ENCODE measurements around the gene ZNF639.

DNA sequence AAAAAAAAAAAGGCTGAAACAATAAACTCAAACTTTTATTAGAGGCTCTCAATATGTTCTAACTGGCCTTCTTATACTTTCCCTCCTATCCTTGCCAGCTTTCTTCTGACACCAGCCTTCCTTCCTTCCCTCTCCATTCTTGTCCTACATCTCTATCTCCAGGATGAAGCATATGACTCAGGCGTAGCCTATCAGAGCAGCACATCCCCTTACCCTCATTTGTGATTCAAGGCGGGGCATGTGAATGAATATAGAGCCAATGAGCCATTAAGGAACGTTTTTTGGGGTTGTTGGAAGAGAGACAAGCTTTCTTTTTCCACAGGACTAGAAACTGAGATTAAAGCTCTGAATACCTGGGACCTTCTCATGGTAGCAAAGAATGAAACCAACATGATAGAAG, 46.8 kb upstream of the ZNF639 start:
- TF ChIP-seq, protein P1, sequence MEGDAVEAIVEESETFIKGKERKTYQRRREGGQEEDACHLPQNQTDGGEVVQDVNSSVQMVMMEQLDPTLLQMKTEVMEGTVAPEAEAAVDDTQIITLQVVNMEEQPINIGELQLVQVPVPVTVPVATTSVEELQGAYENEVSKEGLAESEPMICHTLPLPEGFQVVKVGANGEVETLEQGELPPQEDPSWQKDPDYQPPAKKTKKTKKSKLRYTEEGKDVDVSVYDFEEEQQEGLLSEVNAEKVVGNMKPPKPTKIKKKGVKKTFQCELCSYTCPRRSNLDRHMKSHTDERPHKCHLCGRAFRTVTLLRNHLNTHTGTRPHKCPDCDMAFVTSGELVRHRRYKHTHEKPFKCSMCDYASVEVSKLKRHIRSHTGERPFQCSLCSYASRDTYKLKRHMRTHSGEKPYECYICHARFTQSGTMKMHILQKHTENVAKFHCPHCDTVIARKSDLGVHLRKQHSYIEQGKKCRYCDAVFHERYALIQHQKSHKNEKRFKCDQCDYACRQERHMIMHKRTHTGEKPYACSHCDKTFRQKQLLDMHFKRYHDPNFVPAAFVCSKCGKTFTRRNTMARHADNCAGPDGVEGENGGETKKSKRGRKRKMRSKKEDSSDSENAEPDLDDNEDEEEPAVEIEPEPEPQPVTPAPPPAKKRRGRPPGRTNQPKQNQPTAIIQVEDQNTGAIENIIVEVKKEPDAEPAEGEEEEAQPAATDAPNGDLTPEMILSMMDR (IDR thresholded peaks at IDR 0.05 in 4 of 5, conservative IDR thresholded peaks at IDR 0.05 in 1 of 5): no peak
- no peak for TF ChIP-seq POLR2A (IDR thresholded peaks at IDR 0.05)

Measured in gastrocnemius medialis (tissue), 4 donors.